NT2/D1 (cell line): Measurements from ENCODE around the gene TRRAP.

Experiments used
- YY1 ChIP-seq: IDR thresholded peaks from 2 replicates; pipeline ENCODE4 v1.6.1; 2011; ENCODE audit not compliant: insufficient read length, insufficient read depth
- ZNF274 ChIP-seq: IDR thresholded peaks from 2 replicates; pipeline ENCODE4 v1.6.1; 2011; ENCODE audit warnings: mild to moderate bottlenecking, low read depth, low read length

- TF ChIP-seq ZNF274: no peak
- no peak for TF ChIP-seq YY1
Measured at GRCh38 chr7:99003419-99003818, 125.1 kb downstream of the TRRAP start.
